Nephron progenitor cell (in vitro differentiated cells): Measurements from ENCODE around the gene CDK11B.

Source experiments
- DNase-seq: peaks from one replicate; pipeline ENCODE4 v3.0.0; 2021
- H3K27ac Mint-ChIP-seq: 2 replicates; pipeline ENCODE4 v1.8.0; 2021; ENCODE audit warnings: mild to moderate bottlenecking, moderate library complexity, mixed read lengths
- H3K27me3 Mint-ChIP-seq: 2 replicates; pipeline ENCODE4 v1.8.0; 2021; ENCODE audit warnings: mild to moderate bottlenecking, low read depth, mixed read lengths; ENCODE audit not compliant: poor library complexity
- H3K36me3 Mint-ChIP-seq: 2 replicates; pipeline ENCODE4 v1.8.0; 2021; ENCODE audit warnings: low read depth, mixed read lengths
- H3K4me1 Mint-ChIP-seq: 2 replicates; pipeline ENCODE4 v1.8.0; 2021; ENCODE audit warnings: mixed read lengths
- H3K4me3 Mint-ChIP-seq: 2 replicates; pipeline ENCODE4 v1.8.0; 2021; ENCODE audit warnings: mild to moderate bottlenecking, moderate library complexity, mixed read lengths
- H3K9me3 Mint-ChIP-seq: 2 replicates; pipeline ENCODE4 v1.8.0; 2021; ENCODE audit warnings: mild to moderate bottlenecking, moderate library complexity, mixed read lengths
- TF ChIP-seq, protein P1 (sequence below): fragments of 200-600 bp; sonication (generic); IDR thresholded peaks from 2 replicates; pipeline ENCODE4 v1.5.0; 2021; ENCODE audit warnings: antibody characterized with exemption

The CDK11B gene

DNA sequence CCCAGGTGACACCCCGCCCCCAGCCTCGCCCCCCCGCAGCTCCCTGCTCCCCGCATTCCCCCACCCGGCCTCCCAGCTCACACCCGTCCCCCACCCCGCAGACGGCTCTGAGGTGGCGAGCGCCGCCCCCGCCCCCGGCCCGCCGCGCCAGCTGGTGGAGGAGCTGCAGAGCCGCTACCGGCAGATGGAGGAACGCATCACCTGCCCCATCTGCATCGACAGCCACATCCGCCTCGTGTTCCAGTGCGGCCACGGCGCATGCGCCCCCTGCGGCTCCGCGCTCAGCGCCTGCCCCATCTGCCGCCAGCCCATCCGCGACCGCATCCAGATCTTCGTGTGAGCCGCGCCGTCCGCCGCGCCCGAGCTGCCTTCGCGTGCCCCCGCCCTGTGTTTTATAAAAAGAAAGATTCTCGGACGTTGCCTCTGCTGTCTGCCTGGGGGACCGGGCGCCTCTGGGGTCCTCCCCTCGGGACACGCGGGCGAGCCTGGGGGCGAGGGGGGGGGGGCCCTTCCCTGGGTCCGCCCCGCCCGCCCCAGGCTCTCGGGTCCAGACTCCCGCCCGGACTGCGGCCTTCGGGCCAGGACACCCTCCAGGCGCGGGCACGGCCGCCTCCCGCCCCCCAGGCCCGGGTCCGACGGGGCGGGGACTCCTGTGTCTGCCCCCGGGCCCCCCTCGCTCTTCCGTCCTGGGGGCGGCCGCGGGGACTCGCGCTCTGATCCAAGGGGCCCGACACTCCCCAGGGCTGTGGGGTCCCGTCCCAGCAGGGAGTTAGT is 28.4 kb downstream of the CDK11B start:
- no peaks in the 10 kb centered on the region for H3K4me1 Mint-ChIP-seq
- TF ChIP-seq, protein P1, sequence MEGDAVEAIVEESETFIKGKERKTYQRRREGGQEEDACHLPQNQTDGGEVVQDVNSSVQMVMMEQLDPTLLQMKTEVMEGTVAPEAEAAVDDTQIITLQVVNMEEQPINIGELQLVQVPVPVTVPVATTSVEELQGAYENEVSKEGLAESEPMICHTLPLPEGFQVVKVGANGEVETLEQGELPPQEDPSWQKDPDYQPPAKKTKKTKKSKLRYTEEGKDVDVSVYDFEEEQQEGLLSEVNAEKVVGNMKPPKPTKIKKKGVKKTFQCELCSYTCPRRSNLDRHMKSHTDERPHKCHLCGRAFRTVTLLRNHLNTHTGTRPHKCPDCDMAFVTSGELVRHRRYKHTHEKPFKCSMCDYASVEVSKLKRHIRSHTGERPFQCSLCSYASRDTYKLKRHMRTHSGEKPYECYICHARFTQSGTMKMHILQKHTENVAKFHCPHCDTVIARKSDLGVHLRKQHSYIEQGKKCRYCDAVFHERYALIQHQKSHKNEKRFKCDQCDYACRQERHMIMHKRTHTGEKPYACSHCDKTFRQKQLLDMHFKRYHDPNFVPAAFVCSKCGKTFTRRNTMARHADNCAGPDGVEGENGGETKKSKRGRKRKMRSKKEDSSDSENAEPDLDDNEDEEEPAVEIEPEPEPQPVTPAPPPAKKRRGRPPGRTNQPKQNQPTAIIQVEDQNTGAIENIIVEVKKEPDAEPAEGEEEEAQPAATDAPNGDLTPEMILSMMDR = no peak
- peaks cover 19% of the 10 kb centered on the region for H3K27me3 Mint-ChIP-seq
- no peaks in the 10 kb centered on the region for H3K36me3 Mint-ChIP-seq
- H3K4me3 Mint-ChIP-seq = peak overlapping the region; percentile 63
- DNase-seq = peak; percentile 77
- no peaks in the 10 kb centered on the region for H3K9me3 Mint-ChIP-seq
- H3K27ac Mint-ChIP-seq = no peak overlapping the region

DNA sequence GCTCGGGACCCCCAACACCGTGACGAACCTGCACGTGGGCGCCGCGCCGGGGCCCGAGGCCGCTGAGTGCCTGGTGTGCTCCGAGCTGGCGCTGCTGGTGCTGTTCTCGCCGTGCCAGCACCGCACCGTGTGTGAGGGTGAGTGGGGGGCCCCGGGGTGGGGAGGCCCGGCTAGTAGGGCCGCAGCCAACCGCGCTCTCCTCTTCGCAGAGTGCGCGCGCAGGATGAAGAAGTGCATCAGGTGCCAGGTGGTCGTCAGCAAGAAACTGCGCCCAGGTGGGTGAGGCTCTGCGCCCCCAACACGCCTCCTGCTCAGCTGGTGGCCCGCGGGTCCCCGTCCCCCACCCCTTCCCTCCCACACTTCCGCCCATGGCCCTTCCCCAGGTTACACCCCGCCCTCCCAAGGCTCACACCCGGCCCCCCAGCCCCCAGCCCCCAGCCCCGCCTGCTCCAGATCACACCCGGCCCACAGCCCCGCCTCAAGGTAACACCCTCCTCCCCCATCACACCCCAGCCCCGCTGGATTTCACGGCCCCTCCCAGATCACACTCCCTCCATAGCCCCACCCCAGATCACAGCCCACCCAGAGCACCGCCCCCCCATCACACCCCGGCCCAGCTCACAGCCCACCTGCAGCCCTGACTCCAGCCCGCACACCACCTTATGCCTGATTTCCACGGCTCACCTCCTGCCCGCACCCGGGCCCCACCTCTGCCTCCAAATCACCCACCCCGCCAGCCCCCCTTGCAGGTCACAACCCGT is 29.2 kb downstream of the CDK11B start:
- H3K9me3 Mint-ChIP-seq = no peaks in the 10 kb centered on the region
- DNase-seq = no peak
- no peaks in the 10 kb centered on the region for H3K36me3 Mint-ChIP-seq
- no peaks in the 10 kb centered on the region for H3K4me1 Mint-ChIP-seq
- TF ChIP-seq, protein P1 = no peak
- no peak overlapping the region for H3K4me3 Mint-ChIP-seq
- peaks cover 19% of the 10 kb centered on the region for H3K27me3 Mint-ChIP-seq
- H3K27ac Mint-ChIP-seq = no peak overlapping the region

DNA sequence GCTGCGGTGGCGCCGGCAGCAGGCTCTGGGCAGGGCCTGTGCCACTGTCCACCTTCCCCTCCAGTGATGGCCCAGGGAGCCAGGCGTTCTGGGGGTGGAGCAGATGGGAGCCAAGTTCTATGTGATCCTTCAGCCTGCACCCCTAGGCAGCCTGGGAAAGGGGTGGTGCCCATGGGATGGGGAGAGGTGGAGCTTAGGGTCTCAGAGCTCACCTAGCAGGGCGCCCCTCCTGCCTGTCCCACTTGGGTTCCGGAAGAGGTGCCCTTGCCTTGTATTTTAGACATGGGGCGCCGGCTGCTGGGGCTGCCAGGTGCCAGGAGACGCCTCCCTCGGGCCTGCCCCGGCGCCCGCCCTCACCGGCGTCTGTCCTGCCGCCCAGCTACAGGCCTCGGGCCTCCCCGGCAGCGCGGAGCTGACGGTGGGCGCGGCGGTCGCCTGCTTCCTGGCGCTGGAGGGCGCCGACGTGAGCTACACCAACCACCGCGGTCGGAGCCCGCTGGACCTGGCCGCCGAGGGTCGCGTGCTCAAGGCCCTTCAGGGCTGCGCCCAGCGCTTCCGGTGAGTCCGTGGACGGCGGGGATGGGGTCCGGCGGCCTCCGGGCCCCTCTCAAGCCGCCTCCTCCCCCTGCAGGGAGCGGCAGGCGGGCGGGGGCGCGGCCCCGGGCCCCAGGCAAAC is 29.9 kb downstream of the CDK11B start:
- no peaks in the 10 kb centered on the region for H3K36me3 Mint-ChIP-seq
- DNase-seq = no peak
- TF ChIP-seq, protein P1 = no peak
- H3K27ac Mint-ChIP-seq = no peak overlapping the region
- H3K27me3 Mint-ChIP-seq = peaks cover 19% of the 10 kb centered on the region
- no peaks in the 10 kb centered on the region for H3K9me3 Mint-ChIP-seq
- H3K4me3 Mint-ChIP-seq = no peak overlapping the region
- no peaks in the 10 kb centered on the region for H3K4me1 Mint-ChIP-seq

DNA sequence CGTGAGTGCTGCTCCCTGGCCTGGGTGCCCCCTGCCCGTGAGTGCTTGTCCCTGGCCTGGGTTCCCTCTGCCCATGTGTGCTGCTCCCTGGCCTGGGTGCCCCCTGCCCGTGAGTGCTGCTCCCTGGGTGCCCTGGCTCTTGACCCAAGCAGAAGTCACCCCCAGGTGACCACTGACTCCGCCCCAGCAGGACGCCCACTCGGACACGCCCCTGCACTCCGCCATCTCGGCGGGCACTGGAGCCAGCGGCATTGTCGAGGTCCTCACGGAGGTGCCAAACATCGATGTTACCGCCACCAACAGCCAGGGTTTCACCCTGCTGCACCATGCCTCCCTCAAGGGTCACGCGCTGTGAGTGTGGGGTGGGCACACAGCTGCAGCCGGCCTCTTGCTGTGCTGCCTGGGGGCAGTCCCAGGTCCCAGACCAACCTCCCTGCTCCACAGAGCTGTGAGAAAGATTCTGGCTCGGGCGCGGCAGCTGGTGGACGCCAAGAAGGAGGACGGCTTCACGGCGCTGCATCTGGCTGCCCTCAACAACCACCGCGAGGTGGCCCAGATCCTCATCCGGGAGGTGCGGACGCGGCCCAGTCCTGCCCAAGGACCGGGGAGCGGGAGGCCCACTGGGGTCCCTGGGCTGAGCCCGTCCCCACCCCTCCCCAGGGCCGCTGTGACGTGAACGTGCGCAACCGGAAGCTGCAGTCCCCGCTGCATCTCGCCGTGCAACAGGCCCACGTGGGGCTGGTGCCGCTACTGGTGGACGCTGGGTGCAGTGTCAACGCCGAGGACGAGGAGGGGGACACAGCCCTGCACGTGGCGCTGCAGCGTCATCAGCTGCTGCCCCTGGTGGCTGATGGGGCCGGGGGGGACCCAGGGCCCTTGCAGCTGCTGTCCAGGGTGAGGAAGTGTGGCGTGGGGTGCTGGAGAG is 30.7 kb downstream of the CDK11B start:
- Mint-ChIP-seq H3K27me3 (peaks cover 19% of the 10 kb centered on the region), H3K27ac (no peak overlapping the region), H3K9me3 (no peaks in the 10 kb centered on the region), H3K4me3 (no peak overlapping the region), H3K4me1 (no peaks in the 10 kb centered on the region), H3K36me3 (no peaks in the 10 kb centered on the region)
- TF ChIP-seq, protein P1 = no peak
- no peak for DNase-seq

- DNase-seq = no peak
- no peaks in the 10 kb centered on the region for H3K36me3 Mint-ChIP-seq
- peaks cover 4% of the 10 kb centered on the region for H3K4me1 Mint-ChIP-seq
- H3K9me3 Mint-ChIP-seq = no peaks in the 10 kb centered on the region
- TF ChIP-seq, protein P1 = no peak
- peaks cover 19% of the 10 kb centered on the region for H3K27me3 Mint-ChIP-seq
- no peak overlapping the region for H3K27ac Mint-ChIP-seq
- no peak overlapping the region for H3K4me3 Mint-ChIP-seq
These were observed 31.5 kb downstream of the CDK11B start for GRCh38 chr1:1627261-1627828.
